K562 (cell line): ENCODE measurements around the gene BCKDHB. TPM values are rescaled to one million over a fixed set of nuclear protein-coding genes. Genes with fewer than 3 reads are reported as not detected.

Experiments
- FOXJ3 ChIP-seq: sonication (generic); formaldehyde crosslinking; IDR thresholded peaks from 2 replicates; pipeline ENCODE4 v1.4.0; 2020; ENCODE audit warnings: mild to moderate bottlenecking, missing genetic modification reagents
- FOXP1 ChIP-seq: sonication (generic); formaldehyde crosslinking; IDR thresholded peaks from 2 replicates; pipeline ENCODE4 v1.8.0; 2022; ENCODE audit warnings: mild to moderate bottlenecking, missing genetic modification reagents
- NFRKB ChIP-seq: fragments of 450-650 bp; IDR thresholded peaks from 2 replicates; pipeline ENCODE4 v1.6.1; 2016; ENCODE audit warnings: low read depth
- NR2F6 ChIP-seq: fragments of 450-650 bp; formaldehyde crosslinking; IDR thresholded peaks from 2 replicates; pipeline ENCODE4 v1.4.0; 2020; ENCODE audit warnings: mild to moderate bottlenecking
- PRMT5 ChIP-seq: sonication (generic); formaldehyde crosslinking; IDR thresholded peaks from 2 replicates; pipeline ENCODE4 v1.5.0; 2020; ENCODE audit warnings: missing genetic modification reagents
- PTBP1 ChIP-seq: fragments of 200-400 bp; formaldehyde crosslinking; IDR thresholded peaks from 2 replicates; pipeline ENCODE4 v1.6.1; 2017; ENCODE audit warnings: low read depth, low read length
- PYGO2 ChIP-seq: fragments of 450-650 bp; IDR thresholded peaks from 2 replicates; pipeline ENCODE4 v1.6.1; 2016; ENCODE audit warnings: mild to moderate bottlenecking, missing genetic modification characterization, moderate library complexity, missing compliant biosample characterization
- RUNX1 ChIP-seq: sonication (generic); IDR thresholded peaks from 2 replicates; pipeline ENCODE4 v1.6.1; 2016; ENCODE audit warnings: antibody characterized with exemption, low read depth
- SIRT6 ChIP-seq: IDR thresholded peaks from one replicate; pipeline ENCODE4 v1.6.1; 2012; ENCODE audit warnings: low read depth, mild to moderate bottlenecking, control low read depth, inconsistent platforms, low read length, moderate library complexity
- ZC3H8 ChIP-seq: fragments of 450-650 bp; IDR thresholded peaks from 2 replicates; pipeline ENCODE4 v1.6.1; 2017
- ZNF232 ChIP-seq: sonication (generic); formaldehyde crosslinking; IDR thresholded peaks from 2 replicates; pipeline ENCODE4 v1.8.0; 2022; ENCODE audit warnings: mild to moderate bottlenecking, missing genetic modification reagents
- polyA plus RNA-seq, 8 experiments: library from polyadenylated mRNA; depleted of rRNA in 4 of 8; stranded (reverse) in 5 of 8; unstranded in 3 of 8; fragments of >200 nt; fragmentation: Nextera tagmentation in 2 of 8; fragmentation: Illumina TruSeq in 1 of 8; extraction: Ambion mirVana in 2 of 8; extraction: Trizol in 1 of 8; gene quantifications; 2 replicates each; pipeline versions ENCODE4 v1.2.1 to v1.2.3, GENCODE V29; 2011 to 2014; ENCODE audit warnings: inconsistent platforms in 1 of 8, missing spikeins in 1 of 8
- total RNA-seq, 7 experiments: library from RNA; depleted of rRNA in 6 of 7; stranded (reverse); fragments of >200 nt in 6 of 7; fragmentation: Illumina TruSeq in 2 of 7; extraction: Trizol in 2 of 7; gene quantifications; 2 replicates each; pipeline versions ENCODE4 v1.2.1 to v1.2.3, GENCODE V29; 2011 to 2021; ENCODE audit warnings: low replicate concordance in 1 of 7
- TF ChIP-seq, protein P1 (sequence below): IDR thresholded peaks from 2 replicates; pipeline ENCODE4 v1.6.1; 2012; ENCODE audit warnings: low read depth, low read length, improper control_type of control experiment, borderline replicate concordance
- TF ChIP-seq, protein P2 (sequence below): fragments of 250-450 bp; sonication (Bioruptor Pico); IDR thresholded peaks from 2 replicates; pipeline ENCODE4 v1.5.0; 2021
- TF ChIP-seq, protein P3 (sequence below): fragments of 450-650 bp; IDR thresholded peaks from 2 replicates; pipeline ENCODE4 v1.6.1; 2017; ENCODE audit warnings: mild to moderate bottlenecking, moderate library complexity
- TF ChIP-seq, protein P4 (sequence below): sonication (generic); formaldehyde crosslinking; IDR thresholded peaks from 2 replicates; pipeline ENCODE4 v1.8.0; 2022; ENCODE audit warnings: missing genetic modification reagents, mild to moderate bottlenecking, moderate library complexity, borderline replicate concordance

Gene BCKDHB
- total and polyA plus RNA-seq, 9 of the 15 experiments (the other 6 are each of a cell fraction or from before 2014, with no cell fraction given), result 4.1 to 23.7 (median 7.5) TPM

DNA sequence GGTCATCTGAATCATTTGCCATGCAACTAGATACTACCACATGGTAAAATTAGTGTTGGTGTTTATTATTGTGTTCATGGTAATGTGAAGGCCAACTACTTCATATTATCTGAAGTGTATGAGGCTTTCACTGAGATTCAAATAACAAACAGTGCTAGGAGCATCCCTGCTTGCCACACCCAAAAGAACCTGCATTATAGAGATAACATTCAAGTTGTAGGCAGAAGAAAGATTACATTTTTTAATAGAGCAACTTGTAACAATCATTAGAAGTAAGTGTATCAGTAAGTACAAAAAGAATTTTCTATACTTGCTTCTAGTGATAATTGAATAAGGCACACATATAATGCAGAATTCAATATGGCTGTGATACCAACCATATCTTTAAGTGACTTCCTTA lies 49.8 kb downstream of the BCKDHB start (continued):
- TF ChIP-seq, protein P1, sequence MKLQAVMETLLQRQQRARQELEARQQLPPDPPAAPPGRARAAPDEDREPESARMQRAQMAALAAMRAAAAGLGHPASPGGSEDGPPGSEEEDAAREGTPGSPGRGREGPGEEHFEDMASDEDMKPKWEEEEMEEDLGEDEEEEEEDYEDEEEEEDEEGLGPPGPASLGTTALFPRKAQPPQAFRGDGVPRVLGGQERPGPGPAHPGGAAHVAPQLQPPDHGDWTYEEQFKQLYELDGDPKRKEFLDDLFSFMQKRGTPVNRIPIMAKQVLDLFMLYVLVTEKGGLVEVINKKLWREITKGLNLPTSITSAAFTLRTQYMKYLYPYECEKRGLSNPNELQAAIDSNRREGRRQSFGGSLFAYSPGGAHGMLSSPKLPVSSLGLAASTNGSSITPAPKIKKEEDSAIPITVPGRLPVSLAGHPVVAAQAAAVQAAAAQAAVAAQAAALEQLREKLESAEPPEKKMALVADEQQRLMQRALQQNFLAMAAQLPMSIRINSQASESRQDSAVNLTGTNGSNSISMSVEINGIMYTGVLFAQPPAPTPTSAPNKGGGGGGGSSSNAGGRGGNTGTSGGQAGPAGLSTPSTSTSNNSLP, result no peak
- TF ChIP-seq PRMT5 (CRISPR knock-in tag) (no peak), ZC3H8 (no peak), SIRT6 (no peak), PYGO2 (no peak), NFRKB (no peak), PTBP1 (no peak), FOXP1 (no peak), FOXJ3 (no peak), ZNF232 (CRISPR knock-in tag) (no peak), NR2F6 (CRISPR knock-in tag) (no peak), RUNX1 (no peak)
- TF ChIP-seq, protein P2, sequence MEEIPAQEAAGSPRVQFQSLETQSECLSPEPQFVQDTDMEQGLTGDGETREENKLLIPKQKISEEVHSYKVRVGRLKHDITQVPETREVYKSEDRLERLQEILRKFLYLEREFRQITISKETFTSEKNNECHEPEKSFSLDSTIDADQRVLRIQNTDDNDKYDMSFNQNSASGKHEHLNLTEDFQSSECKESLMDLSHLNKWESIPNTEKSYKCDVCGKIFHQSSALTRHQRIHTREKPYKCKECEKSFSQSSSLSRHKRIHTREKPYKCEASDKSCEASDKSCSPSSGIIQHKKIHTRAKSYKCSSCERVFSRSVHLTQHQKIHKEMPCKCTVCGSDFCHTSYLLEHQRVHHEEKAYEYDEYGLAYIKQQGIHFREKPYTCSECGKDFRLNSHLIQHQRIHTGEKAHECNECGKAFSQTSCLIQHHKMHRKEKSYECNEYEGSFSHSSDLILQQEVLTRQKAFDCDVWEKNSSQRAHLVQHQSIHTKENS, result no peak
- TF ChIP-seq, protein P3, sequence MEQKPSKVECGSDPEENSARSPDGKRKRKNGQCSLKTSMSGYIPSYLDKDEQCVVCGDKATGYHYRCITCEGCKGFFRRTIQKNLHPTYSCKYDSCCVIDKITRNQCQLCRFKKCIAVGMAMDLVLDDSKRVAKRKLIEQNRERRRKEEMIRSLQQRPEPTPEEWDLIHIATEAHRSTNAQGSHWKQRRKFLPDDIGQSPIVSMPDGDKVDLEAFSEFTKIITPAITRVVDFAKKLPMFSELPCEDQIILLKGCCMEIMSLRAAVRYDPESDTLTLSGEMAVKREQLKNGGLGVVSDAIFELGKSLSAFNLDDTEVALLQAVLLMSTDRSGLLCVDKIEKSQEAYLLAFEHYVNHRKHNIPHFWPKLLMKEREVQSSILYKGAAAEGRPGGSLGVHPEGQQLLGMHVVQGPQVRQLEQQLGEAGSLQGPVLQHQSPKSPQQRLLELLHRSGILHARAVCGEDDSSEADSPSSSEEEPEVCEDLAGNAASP, result no peak
- TF ChIP-seq, protein P4, sequence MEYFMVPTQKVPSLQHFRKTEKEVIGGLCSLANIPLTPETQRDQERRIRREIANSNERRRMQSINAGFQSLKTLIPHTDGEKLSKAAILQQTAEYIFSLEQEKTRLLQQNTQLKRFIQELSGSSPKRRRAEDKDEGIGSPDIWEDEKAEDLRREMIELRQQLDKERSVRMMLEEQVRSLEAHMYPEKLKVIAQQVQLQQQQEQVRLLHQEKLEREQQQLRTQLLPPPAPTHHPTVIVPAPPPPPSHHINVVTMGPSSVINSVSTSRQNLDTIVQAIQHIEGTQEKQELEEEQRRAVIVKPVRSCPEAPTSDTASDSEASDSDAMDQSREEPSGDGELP (CRISPR knock-in tag), result no peak
